HS-27A (cell line): ENCODE measurements around the gene ZDHHC16.
"Not testable (repeated sequence)": the region's sequence is repeated elsewhere in the genome, so short reads cannot be mapped to it uniquely, and the experiment has no call there.

Experiments used
- DNase-seq: peaks from one replicate; pipeline ENCODE4 v3.0.0-alpha.2; 2012; ENCODE audit warnings: low read depth, missing footprints

Gene ZDHHC16

GRCh38 chr10:97445722-97446639, at the start of gene ZDHHC16, which contains the start of gene EXOSC1:
Gene ZDHHC16 (plus strand): TSS chr10:97446175. CDS start chr10:97451676, 5,501 bp downstream.
Gene EXOSC1 (minus strand): TSS chr10:97446006. CDS start chr10:97445985, 21 bp downstream.
- DNase-seq = peak; percentile 59

GRCh38 chr10:97399843-97400545, 46.0 kb upstream of the ZDHHC16 start:
- no peak for DNase-seq

DNA sequence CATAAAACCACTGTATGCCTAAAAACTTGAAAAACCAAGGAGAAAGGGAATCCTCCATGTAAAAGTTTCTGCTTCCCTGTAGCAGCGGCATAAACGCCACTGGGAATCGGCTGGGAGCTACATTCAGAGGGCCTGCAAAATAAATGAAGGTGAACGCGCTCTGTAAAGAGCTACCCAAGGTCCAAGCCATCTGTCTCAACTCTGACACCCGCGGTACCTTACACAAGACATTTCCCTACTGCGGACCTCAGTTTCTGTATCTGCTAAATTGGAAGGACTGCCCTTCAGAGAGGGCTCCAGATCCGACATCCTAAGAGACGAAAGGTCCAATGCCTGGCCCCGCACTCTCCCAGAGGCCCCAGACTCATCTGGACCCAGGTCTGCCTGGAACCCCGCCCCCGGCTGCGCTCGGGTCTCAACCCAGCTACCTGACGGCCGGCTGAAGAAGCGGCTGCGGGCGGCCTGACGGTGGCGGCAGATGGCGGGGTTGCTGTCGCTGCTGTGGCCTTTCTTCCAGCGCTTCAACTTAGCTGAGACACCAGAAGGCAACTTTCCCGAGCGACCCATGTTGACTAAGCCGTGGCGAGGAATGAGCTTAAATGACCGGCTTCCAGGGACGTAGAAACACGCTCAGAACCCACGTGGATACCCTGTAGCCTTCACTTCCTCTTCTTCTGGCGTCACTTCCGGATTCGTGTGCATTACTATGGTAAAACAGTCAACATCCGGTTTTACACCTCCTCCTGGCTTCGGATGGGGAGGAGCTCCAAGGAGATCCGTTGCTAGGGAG, 45.1 kb upstream of the ZDHHC16 start, which contains the start of gene RRP12:
RRP12 (minus strand) TSS at position 676 of the 790 bp plus-strand sequence; CDS start at position 567, 109 bp downstream.
- peak; percentile 80 for DNase-seq

- DNase-seq = no peak
Observed at GRCh38 chr10:97401455-97401919, 44.5 kb upstream of the ZDHHC16 start.

- DNase-seq = no peak
Observed at GRCh38 chr10:97404044-97404443, 41.9 kb upstream of the ZDHHC16 start.

- no peak for DNase-seq
Observed at GRCh38 chr10:97406064-97406463, 39.9 kb upstream of the ZDHHC16 start.

DNA sequence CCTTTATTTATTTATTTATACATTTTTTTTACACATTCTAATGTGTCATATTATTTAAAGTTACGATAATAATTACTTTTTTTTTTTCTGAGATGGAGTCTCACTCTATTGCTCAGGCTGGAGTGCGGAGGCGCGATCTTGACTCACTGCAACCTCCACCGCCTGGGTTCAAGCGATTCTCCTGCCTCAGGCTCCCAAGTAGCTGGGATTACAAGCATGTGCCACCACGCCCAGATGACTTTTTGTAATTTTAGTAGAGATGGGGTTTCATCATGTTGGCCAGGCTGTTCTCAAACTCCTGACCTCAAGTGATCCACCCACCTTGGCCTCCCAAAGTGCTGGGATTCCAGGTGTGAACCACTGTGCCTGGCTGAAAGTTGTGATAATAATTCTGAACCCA, 39.5 kb upstream of the ZDHHC16 start:
- DNase-seq = not testable (repeated sequence)

DNA sequence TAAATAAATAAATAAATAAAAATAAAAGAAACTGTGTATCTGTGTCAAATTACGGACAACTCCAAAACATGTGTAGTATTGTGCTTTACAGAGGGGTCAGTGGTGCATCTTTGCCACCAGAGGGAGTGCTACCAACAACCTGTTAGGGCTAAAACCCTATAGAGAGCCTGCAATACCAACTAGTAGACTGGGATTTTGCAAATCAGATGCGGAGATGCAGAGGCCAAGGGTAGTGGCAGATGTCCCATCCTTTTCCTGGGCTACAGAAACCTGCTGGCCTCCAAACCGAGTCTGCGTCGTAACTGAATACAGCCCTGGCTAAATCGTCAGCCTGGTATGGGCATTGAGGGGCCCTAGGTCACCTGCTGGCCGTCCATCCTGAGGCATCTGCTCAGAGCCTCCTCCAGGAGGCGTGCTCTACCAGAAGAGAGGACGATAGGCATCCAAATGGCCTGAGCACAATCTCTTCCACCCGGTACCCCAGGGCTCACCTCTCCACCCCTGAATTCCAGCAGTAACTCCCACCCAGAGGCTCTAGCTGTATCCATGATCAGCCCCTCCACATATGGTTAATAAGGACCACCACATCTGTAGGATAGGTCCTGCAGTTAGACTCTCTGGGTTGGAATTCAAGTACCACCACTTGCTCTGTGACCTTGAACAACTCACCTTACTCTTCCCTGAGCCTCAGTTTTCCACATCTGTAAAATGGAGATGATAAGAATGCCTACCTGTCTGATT, 38.6 kb upstream of the ZDHHC16 start:
- DNase-seq = no peak

DNA sequence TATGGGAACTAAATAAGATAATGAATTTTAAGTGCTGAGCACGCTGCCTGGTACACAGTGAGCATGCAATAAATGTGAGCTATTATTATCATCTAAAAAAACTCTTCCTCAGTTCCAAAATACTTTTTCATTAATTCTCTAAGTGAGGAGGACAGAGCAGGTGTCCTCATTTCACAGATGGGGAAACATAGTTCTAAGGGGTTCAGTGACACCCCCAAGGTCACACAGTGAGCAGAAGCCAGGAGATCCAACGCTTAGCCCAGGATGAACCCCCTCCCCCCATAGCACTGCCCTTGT, 38.1 kb upstream of the ZDHHC16 start:
- DNase-seq = no peak

- DNase-seq = no peak
Observed at GRCh38 chr10:97408496-97408992, 37.4 kb upstream of the ZDHHC16 start.

GRCh38 chr10:97411406-97411805, 34.6 kb upstream of the ZDHHC16 start:
- no peak for DNase-seq

DNA sequence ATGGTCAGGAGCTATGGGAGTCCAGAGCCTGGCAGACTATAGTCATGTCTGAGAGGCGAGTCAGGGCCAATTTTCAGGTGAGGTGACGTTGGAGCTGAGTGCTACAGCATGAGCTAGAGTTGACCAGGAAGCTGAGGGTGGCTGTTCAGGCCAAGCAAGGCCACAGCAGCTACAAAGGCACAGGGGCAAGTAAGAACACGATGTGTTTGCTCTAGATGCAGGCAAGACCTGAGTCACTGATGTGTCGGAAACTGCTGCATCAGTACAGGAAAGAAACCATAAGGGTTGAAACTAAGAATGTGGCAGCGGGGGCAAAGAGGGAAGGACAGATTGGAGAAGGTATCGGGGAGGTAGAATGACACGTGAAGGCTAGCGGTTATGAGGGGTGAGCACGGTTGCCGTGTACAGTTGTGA, 33.1 kb upstream of the ZDHHC16 start:
- no peak for DNase-seq

GRCh38 chr10:97416565-97416964, 29.4 kb upstream of the ZDHHC16 start:
- DNase-seq = no peak

DNA sequence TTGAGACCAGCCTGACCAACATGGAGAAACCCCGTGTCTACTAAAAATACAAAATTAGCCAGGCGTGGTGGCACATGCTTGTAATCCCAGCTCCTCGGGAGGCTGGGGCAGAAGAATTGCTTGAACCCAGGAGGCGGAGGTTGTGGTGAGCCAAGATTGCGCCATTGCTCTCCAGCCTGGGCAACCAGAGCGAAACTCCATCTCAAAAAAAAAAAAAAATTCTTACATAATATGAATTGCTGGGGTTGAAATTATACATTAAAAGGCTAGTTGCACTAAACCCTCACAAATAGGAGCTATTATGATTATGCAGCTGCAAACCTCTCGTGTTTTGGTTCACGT, 22.2 kb upstream of the ZDHHC16 start:
- not testable (repeated sequence) for DNase-seq

- peak; percentile 62 for DNase-seq
Observed at GRCh38 chr10:97425964-97426775, 19.8 kb upstream of the ZDHHC16 start, which contains the start of gene PGAM1. Gene PGAM1 (plus strand): TSS chr10:97426191. CDS start chr10:97426308, 117 bp downstream.

- DNase-seq = no peak
Observed at GRCh38 chr10:97426776-97427570, 19.0 kb upstream of the ZDHHC16 start.

- no peak for DNase-seq
Observed at GRCh38 chr10:97427571-97428179, 18.3 kb upstream of the ZDHHC16 start.

DNA sequence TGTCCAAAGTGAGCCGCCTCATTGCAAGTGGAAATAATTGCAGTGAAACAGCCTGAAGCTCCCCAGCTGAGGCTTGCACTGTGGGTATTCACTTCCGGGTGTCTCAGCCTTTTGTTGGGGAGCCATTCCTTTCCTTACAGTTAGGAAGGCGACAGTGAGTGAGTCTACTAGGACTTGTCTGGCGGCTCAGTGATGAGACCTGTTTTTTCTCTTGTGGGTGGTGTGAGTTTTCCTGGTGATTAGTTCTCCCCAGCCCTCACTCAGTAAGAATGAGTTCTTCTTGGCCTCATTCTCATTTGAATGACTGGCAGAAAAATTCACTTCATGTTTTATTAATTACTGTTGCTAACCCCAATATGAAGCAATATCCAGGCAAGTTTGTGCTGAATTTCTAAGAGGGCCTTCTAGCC, 17.4 kb upstream of the ZDHHC16 start:
- DNase-seq = no peak

DNA sequence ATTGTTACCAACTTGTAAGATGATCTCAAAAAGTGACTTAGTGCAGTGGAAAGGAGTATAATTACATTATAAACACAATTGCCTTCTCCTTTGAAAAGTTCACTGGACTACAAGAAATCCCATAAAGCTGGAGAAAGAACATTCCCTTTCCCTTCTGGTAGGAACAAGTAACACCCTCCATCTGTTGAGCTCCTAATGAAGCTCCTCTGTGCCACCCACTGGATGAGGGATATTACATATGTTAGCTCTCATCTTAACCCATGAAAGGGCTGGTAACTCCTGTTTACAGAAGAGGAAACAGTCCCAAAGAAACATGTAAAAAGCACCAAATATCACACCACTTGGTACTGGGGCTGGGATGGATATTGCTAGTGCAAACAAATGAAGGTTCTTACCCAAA, 11.9 kb upstream of the ZDHHC16 start:
- no peak for DNase-seq
